Measurements from ENCODE around the gene IL21. TPM values are rescaled to one million over a fixed set of nuclear protein-coding genes. Genes with fewer than 3 reads are reported as not detected.

Gene IL21
- total and polyA plus RNA-seq, 12 donors, result not detected

DNA sequence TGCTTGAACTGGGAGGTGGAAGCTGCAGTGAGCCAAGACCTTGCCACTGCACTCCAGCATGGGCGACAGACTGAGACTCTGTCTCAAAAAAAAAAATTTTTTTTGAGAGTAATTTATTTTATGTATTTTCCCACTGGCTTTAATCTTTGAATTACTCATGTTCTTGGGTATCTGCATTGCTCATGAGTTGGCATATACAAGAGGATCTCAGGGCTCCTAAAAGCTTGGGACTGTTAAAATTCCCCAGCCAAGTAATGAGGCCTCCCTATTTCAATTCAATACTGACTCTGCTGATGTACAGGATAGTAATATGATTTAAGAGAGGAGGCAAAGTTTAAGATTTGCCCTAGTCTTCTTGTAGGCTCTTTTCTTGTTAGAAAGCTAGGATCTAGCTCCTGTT lies 6.2 kb downstream of the IL21 start:
- TF ChIP-seq CTCF (IDR thresholded peaks at IDR 0.05), result no peak
- ATAC-seq, result no peak
- no peak overlapping the region for H3K4me3 ChIP-seq
- intact Hi-C loops (cut with DNase I), result no loop called here
- peaks cover 0 to 4% (median 0%) of the 10 kb centered on the region in 7 donors for H3K27me3 ChIP-seq
- 85 to 97% methylated on average over 1 of the region's 1 CpG for WGBS, 2 donors
- no peak for DNase-seq
- H3K4me1 ChIP-seq, result no peaks in the 10 kb centered on the region
- H3K36me3 ChIP-seq, result no peaks in the 10 kb centered on the region
- no peaks in the 10 kb centered on the region for H3K9me3 ChIP-seq
- no peak overlapping the region for H3K27ac ChIP-seq

DNA sequence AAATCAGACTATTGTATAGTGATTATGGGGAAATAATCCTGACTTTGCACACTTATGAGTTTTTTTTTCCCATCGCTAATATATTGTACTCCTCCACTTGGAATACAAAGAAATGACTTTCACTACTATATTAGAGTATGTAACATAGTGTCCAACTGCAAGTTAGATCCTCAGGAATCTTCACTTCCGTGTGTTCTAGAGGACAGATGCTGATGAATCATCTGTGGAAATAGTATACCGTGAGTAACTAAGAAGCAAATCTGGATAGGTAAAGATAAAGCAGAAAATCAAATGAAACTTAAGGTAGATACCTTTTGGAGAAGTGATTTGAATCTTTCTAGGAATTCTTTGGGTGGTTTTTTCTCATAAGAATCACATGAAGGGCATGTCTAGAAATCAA lies 8.3 kb downstream of the IL21 start:
- DNase-seq, result no peak
- no peak for TF ChIP-seq CTCF (IDR thresholded peaks at IDR 0.05)
- WGBS, 2 donors, result 81 to 84% methylated on average over 3 of the region's 3 CpGs

GRCh38 chr4:122606364-122607043 lies 14.4 kb downstream of the IL21 start:
- H3K9me3 ChIP-seq, result no peaks in the 10 kb centered on the region
- intact Hi-C loops (cut with DNase I), result loop anchor here in 5 of 10 donors (10.0 kb wide), 2 partner anchors 318 to 328 kb away; partner anchors contain the start of gene NUDT6 (in 3 of the 5)
- H3K4me3 ChIP-seq, result no peak overlapping the region
- no peak overlapping the region for H3K27ac ChIP-seq
- TF ChIP-seq CTCF (IDR thresholded peaks at IDR 0.05), result no peak
- ATAC-seq (no peak), DNase-seq (no peak)
- 76 to 85% methylated on average over 4 of the region's 4 CpGs for WGBS, 2 donors
- no peaks in the 10 kb centered on the region for H3K4me1 ChIP-seq
- peaks cover 0 to 16% (median 10%) of the 10 kb centered on the region in 7 donors for H3K27me3 ChIP-seq
- H3K36me3 ChIP-seq, result no peaks in the 10 kb centered on the region

More for the DNA sequence above, 8.3 kb downstream of the IL21 start:
- Histone ChIP-seq H3K36me3 (no peaks in the 10 kb centered on the region), H3K4me3 (no peak overlapping the region), H3K27ac (no peak overlapping the region), H3K27me3 (peaks cover 0 to 4% (median 0%) of the 10 kb centered on the region in 7 donors), H3K9me3 (no peaks in the 10 kb centered on the region), H3K4me1 (no peaks in the 10 kb centered on the region)
- intact Hi-C loops (cut with DNase I), result no loop called here
- ATAC-seq, result no peak

DNA sequence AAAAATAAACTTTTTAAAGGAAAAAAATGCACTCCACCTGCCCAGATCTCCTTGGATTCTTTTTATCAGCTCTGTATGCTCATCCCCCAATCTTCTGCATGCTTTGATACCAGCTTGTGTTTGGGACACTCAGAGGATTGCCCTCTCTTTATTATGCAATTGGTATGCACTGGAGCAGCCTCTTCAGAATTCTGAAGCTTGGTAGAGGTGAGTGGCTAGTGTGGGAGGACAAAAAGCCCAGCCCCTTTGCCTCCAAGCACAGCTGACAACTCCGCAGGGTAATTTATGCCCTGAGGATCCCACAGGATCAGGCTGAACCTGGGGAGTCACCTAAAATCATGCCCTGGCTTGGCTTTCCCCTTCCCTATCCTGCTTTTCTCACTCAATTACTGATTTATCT lies 16.7 kb downstream of the IL21 start:
- H3K4me3 ChIP-seq, result no peak overlapping the region
- no peak for DNase-seq
- peaks cover 0 to 36% (median 24%) of the 10 kb centered on the region in 7 donors for H3K27me3 ChIP-seq
- 74 to 94% methylated on average over 1 of the region's 1 CpG for WGBS, 2 donors
- no peak for TF ChIP-seq CTCF (IDR thresholded peaks at IDR 0.05)
- no peak for ATAC-seq
- H3K9me3 ChIP-seq, result no peaks in the 10 kb centered on the region
- no peaks in the 10 kb centered on the region for H3K36me3 ChIP-seq
- intact Hi-C loops (cut with DNase I), result loop anchor here (5.0 to 10.0 kb wide), 7 partner anchors 113 to 343 kb away; partner anchors contain the start of gene NUDT6 (in 4 of the 10)
- no peaks in the 10 kb centered on the region for H3K4me1 ChIP-seq
- no peak overlapping the region for H3K27ac ChIP-seq

Data from heart right ventricle (tissue), 16 donors.